HG03520 (cell line): ENCODE measurements around the gene BNIP2.
"Not testable (repeated sequence)": the region's sequence is repeated elsewhere in the genome, so short reads cannot be mapped to it uniquely, and the experiment has no call there.

Experiments used
- ATAC-seq: cut with Tn5 transposase; IDR thresholded peaks from one replicate; pipeline ENCODE4 v1.9.1; 2021; ENCODE audit warnings: mild to moderate bottlenecking, moderate library complexity; ENCODE audit not compliant: unreplicated experiment

Gene BNIP2

DNA sequence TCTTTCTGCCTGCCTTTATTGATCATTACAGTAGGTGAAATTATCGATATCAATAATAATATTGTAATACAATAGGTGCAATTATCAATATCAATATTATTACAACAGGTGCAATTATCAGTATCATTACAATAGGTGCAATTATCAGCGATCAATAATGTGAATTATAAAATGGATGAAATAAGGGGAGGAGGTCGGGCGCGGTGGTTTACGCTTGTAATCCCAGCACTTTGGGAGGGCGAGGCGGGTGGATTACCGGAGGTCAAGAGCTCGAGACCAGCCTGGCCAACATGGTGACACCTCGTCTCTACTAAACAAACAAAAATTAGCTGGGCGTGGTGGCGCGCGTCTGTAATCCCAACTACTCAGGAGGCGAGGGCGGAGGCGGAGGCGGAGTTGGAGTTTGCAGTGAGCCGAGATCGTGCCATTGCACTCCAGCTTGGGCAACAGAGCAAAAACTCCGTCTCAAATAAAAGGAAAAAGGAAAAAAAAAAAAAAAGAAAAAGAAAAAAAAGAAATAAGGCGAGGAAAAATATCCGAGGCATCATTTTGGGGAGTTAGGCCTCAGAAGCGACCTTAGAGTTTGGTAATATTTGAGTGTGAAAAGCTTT is 611 bp upstream of the BNIP2 start:
- no peak for ATAC-seq

DNA sequence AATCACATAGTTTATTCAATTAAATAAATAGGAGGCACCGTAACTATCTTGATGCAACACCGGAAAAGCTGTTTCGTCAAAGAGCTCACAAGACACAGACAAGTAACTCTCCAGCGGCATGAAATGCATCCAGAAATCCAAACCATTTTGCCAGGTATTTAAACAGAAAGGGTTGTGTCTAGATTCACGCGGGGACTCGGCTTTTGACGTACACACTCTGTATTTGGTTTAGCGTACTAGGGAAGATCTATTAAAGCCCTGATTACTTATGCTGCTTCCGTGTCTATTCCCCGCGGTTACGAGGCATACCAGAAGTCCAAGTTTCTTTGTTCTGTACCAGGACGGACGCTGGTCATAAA is 718 bp downstream of the BNIP2 start:
- ATAC-seq = no peak

DNA sequence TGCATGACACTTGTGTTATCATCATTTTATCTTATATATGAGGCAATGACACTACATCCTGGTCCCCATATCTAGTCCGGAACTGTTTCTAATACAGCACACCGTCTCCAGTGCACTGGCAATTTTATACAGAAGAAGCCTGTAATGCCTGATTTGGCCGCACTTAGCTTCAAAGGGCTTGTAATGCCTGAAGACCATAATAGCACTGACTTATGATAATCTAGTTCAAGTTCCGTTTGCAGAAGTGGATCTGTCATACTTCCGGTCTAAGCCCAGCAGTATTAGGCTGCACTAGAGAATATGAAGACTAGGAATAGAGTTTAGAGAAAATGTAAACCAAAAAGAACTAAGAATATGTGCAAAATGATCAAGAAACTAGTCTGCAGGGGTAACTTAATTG is 1.3 kb downstream of the BNIP2 start:
- ATAC-seq = peak; percentile 33

DNA sequence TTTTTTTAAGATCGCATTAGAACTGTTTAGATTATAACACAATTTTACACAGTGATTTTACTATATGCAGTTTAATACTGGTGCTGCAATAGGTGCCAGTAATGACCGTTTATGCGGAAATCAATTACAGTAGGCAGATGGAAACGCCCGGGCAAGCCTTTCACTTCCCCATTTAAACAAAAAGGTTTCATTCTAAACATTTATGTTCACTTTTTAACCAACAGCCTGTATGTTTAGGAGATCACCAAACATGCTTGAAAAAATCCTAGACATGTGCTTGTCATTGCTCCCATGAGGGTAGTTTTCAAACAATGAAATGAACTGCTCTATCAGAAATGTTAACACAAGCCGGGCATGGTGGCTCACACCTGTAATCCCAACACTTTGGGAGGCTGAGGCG is 2.7 kb downstream of the BNIP2 start:
- ATAC-seq = no peak

DNA sequence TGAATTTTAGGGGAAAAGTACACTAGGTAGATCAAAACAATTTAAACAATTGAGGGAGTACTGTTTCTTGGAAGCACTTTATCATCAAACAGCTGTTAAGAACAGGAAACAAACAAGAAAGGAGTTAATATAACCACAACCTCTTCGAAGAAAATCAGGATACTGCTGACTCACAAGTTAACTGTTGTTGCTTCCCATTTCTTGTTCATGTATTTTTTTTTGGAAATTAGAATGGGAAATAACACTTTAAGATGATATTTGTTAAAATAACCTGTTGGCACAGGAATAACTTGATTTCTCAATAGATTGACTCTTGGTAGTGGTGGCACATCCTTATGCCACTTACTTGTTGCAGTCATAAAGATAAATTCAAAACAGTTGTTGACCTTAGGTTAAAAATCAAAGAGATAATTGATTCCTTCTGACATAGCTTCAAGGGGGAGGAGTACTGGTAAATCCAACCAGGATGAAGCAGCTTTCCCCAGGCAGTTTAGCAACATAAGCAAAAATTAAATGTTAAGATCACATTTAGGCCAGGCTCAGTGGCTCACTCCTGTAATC is 3.3 kb downstream of the BNIP2 start:
- ATAC-seq = no peak

DNA sequence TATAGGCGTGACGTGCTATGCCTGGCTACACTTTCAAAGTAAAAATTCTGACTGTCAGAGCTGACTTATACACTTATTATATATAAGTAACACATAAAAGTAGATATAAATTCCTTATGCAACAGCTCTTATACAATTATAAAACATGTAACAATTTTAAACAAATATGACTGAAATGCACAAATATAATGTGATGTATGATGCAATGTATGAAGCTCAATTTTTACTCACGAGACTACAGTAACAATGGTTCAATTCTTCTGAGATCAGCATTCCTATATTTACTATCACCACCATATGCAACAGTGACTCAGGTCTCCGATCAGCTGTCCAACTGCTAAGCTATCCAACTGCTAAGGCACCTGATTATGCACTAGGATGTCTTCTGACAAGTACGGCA is 8.2 kb downstream of the BNIP2 start:
- ATAC-seq = no peak

DNA sequence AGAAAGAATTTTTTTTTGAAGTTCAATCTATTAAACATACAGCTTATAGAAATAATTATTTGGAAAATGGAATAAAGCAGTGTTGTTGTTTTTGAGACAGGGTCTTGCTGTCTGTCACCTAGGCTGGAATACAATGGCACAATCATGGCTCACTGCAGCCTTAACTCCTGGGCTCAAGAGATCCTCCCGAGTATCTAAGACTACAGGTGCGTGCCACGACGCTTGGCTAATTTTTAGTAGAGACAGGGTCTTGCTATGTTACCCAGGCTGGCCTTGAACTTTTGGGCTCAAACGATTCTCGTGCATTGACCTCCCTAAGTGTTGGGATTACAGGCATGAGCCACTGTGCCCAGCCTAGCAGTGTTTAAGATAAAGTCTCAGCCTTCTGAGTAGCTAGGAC is 8.8 kb downstream of the BNIP2 start:
- no peak for ATAC-seq

DNA sequence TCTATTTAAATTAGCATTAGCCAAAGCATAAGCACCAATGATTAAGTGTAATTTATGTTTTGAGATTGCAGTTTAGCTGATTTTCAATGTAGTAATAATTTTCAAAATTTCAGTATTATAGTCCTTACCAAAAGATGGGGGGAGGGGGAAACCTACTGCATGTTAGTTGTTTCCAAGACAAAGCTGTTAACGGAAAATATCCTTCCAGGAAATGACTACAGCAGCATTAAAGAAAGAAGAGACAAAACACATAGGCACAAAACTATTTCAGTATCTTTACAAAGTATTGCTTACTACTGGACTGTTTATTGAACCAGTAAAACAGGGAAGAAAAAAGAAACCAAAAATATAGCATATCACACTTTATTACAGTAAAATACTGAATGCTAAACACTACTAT is 10.5 kb downstream of the BNIP2 start:
- ATAC-seq = no peak

DNA sequence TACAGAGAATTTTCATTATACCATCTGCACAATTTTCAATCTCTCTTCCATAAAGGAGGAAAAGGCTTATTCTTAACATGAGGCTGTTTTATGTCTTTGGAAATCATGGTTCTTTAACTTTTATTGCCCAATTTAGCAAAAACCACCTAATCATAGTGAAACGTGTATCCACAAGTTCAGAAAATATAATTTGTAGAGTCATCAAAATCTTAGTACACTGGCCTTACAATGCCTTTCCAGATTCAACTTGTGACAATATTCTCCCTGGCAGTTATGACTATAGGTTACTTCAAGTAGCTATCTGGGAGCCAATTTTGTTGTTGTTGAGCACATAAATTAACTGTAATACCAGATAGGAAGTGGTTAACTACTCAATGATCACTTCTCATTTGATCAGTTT is 10.9 kb downstream of the BNIP2 start:
- ATAC-seq = no peak

DNA sequence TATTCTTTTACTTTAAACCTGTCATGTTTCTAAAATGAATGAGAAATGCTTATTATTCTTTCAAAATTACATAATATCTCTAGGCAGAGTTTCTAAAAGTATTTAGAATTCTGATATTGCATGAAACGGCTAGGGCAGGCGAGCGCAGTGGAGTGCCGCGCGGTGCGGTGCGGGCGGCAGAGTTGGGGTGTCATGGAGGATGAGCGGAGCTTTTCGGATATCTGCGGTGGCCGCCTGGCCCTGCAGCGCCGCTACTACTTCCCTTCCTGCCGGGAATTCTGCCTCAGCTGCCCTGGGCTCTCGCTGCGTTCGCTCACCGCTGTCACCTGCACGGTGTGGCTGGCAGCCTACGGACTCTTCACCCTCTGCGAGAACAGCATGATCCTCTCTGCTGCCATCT is 12.6 kb downstream of the BNIP2 start:
- no peak for ATAC-seq

DNA sequence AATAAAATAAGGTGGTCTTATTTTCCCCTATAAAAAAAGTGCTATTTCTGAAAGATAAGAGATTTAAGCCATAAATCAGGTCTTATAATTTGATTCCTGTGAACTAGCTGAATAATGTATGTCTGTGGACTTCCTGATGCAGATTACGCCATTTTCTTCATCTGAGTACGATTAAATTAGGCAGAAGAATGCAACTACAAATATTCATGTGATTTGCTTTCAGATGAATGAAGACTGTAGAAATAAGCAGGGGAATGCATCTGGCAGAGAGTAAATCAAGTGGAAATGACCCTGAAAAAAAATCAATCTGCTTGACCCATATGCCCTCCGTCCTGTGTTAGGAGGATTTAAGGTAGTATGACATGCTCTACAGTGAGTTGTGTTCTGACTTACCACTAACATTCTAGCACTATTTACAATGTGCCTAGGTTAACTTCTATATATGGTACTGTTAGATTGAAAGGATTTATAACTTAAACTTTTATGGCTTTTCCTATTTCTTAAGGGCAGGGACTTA is 14.7 kb downstream of the BNIP2 start:
- no peak for ATAC-seq

DNA sequence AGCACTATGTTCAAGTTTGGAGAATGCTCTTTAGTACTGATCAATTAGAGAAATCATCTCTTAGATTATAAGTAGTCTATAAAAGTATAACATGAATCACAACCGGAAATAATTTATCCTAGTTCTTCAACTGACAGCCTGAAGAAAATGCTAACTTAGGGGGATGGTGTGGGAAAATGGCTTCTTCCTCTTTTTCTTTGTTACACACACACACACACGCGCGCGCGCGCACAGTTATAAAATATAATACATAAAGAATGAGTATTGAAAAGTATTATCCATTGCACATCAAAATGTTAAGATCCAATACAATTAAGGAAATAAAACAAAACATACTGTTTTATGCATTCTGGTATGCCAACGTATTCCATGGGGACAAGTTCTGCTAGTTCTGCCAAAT is 20.6 kb downstream of the BNIP2 start:
- ATAC-seq = no peak

DNA sequence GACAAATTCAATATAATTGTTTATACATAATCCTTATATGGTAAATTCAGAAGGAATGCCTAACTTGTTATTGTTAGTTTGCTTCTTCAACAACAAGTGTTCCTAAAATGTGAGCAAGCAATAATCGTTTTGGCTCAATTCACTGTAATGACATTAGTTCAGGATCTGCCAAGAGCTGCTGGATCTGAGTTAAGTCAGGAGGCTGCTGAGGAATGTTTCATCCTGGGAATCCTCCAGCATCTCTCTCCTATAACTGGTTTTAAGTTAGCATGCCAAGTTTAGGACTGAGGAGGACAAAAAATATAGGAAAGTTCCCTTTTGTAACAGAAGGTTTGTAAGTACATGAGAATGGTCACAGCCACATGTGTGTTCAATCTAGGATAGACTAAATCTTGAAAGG is 26.9 kb downstream of the BNIP2 start:
- no peak for ATAC-seq

DNA sequence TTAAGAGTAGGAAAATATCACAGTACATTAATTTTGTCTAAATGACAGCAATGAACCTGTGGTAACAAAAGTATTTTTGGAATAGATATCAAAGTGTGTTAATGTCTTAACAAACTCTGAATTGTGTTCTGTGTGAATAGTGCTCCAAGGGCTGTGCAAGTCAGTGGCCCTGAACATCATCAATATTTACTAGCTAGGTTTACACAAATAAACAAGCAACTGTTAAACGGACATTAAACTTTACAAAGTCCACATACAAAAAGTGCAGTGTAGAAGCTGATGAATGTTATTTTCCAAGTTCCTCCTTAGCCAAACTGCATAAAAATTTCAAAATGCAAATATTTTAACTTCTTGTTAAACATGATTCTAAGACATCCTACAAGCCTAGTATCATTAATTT is 29.8 kb downstream of the BNIP2 start:
- no peak for ATAC-seq

DNA sequence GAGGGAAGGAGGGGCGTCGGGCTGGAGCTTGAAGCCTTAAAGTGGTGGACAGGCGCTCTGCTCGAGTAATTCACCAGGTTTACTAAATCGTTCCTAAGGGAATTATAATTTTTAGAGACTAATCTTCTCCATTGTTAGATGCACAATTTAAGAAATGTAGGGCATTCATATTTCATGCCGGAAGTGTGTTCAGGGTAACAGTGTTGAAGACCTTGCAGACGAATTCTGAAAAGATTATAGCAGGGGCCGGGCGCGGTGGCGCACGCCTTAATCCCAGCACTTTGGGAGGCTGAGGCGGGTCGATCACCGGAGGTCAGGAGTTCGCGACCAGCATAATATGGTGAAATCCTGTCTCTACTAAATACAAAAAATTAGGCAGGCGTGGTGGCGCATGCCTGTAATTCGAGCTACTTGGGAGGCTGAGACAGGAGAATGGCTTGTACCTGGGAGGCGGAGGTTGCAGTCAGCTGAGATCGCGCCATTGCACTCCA is 31.4 kb downstream of the BNIP2 start:
- no peak for ATAC-seq

DNA sequence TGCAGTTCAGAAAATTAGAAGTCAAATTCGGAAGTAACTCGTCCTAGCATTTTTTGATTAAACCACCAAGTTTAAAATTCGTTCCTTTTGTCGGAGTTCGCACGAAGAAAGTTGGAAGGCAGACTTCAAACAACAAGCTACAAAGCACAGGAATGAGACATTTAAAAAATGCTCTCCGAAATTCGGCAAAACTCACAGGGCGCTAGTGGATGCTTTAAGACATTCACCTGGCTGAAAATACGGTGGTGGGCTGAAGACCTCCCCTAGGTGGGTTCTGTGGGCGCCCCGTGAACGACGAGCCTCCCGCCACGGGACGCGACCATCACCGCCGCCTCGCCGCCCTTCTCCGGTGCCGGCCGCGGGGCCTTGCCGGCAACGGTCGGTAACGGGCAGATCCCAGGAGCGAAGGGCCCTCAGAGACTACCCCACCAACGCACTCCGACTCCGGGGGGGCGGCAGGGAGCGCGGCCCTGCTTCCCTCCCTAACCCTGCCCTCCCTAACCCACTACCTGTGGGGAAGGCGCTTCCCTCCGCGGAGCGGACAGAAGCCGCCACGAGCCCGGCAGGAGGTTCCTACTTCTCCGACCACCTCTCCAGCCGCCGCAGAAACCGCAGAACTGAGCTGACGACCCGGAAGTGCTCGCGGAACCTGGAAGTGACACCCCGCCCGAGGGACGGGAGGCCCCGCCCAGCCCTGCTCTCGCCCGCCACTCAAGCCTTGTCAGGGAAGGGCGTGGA is 32.1 kb downstream of the BNIP2 start, which contains the start of gene GTF2A2:
GTF2A2 (minus strand) TSS at position 619 of the 738 bp plus-strand sequence. CDS start 5,238 bp downstream, outside the sequence.
- peak; percentile 96 for ATAC-seq

DNA sequence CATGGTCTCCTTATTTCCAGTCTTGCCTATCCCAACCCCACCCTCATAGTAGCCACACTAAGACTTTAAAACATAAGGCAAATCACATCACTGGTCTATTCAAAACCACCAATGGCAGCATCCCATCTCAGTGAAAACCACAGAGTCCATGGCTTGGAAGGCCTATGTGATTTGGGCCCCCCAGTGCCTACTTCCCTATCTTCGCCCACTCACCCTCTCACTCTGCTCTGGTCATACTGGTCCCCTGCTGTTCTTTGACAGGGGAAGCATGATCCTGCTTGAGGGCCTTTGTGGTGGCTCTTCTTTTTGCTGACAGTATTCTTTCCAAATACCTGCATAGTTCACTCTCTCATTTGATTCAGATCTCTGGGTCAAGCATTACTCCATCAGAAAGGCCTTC is 35.1 kb downstream of the BNIP2 start:
- no peak for ATAC-seq

DNA sequence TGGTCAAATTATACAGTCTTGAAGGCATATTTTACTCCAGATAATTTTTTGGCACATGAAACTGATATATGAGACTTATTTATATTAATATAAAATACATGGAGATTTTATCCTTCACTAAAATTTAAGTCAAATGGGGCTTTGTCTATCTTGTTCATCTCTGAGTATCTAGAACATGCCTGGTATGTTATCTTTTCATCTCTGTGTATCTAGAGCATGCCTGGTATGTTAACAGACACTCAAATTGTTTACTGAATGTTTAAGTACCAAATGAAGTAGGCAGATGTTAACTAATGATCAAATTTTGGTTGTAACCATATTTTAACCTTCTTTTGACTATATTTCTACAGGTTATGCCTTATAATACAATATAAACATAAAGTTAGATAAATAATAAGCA is 39.5 kb downstream of the BNIP2 start:
- no peak for ATAC-seq

DNA sequence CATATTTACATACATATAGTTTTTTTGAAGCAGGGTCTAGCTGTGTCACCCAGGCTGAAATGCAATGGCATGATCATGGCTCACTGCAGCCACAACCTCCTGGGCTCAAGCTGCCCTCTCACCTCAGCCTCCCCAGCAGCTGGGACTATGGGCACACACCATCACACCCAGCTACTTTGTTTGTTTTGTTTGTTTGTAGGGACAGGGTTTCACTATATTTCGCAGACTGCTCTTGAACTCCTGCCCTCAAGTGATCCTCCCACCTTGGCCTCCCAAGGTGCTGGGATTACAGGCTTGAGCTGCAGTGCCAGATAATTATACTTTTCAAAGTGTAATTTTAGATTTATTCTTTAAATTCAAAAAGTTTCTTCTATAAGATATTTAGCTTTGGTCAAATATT is 42.0 kb downstream of the BNIP2 start:
- ATAC-seq = no peak

DNA sequence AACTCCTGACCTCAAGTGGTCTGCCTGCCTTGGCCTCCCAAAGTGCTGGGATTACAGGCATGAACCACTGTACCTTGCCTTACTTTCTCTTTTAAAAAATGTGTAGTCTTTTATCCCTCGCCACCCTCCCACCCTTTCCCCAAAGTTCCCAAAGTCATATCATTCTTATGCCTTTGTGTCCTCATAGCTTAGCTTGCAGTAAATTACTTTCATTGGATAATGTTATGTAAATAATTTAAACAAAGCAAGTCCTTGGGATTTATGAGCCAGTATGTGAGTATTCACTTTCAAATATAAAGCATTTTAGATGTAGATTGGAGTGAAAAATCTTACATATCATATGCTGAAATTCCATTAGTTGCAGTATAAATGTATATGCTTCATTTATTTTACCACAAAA is 42.8 kb downstream of the BNIP2 start:
- no peak for ATAC-seq

DNA sequence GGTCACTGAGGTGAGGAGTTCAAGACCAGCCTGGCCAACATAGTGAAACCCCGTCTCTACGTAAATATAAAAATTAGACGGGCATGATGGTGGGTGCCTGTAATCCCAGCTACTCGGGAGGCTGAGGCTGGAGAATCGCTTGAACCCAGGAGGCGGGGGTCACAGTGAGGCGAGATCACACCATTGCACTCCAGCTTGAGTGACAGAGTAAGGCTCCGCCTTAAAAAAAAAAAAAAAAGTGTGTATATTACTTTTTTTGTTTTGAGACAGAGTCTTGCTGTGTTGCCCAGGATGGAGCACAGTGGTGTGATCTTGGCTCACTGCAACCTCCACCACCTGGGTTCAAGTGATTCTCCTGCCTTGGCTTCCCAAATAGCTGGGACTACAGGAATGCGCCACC is 43.3 kb downstream of the BNIP2 start:
- not testable (repeated sequence) for ATAC-seq

DNA sequence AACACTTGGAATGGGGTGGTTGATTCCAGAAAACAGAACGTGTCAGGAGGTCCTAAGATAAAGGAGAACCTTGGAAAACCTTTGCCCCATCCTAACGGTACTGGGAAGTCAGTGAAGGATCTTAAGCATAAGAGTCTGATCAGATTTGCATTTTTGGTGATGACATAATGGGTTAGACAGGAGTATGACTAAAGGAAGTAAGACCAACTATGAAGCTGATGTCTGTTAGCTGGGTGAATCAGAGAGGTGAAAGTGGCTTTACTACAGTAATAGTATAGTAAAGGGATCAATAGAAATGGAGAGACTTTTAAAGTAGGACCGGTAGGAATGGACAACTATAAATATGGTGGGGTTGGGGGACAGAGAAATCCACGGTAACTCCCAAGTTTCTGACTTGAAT is 44.4 kb downstream of the BNIP2 start:
- ATAC-seq = no peak
